Amniotic stem cell (primary cell): ENCODE results near the gene BRICD5.

ENCODE experiments used
- DNase-seq: peaks from one replicate; lab custom pipeline; 2025; lab: John Stamatoyannopoulos, UW

The BRICD5 gene

DNA sequence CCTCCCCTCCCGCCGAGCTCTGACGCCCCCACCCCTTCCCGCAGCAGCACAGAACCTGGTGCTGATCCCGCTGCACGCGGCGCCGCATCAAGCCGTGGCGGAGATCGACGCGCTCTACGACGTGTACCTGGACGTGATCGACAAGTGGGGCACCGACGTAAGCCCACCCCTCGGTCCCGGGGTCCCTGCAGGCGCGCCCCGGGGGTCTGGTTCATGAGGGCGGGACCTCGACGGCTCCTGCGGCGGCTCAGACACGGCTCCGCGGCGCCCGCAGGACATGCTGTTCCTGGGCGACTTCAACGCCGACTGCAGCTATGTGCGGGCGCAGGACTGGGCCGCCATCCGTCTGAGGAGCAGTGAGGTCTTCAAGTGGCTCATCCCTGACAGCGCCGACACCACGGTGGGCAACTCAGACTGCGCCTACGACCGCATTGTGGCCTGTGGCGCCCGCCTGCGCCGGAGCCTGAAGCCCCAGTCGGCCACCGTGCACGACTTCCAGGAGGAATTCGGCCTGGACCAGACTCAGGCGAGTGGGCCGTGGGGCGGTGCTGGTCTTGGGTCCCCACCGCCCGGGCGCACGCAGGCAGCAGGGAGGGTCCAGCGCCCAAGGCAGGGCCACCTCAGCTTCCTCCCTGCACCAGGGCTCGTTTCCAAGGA is 27.0 kb upstream of the BRICD5 start:
- DNase-seq = no peak

DNA sequence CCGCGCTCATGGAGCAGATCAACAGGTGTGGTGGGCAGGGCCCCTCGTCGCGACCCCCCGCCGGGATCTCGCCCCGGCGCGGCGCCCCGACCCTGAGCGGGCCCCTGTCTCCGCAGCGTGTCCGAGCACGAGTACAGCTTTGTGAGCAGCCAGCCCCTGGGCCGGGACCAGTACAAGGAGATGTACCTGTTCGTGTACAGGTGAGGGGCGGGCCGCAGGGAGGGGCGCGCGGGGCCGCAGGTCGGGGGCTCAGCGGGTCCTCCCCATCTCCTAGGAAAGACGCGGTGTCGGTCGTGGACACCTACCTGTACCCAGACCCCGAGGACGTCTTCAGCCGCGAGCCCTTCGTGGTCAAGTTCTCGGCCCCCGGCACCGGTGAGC is 26.4 kb upstream of the BRICD5 start:
- no peak for DNase-seq

DNA sequence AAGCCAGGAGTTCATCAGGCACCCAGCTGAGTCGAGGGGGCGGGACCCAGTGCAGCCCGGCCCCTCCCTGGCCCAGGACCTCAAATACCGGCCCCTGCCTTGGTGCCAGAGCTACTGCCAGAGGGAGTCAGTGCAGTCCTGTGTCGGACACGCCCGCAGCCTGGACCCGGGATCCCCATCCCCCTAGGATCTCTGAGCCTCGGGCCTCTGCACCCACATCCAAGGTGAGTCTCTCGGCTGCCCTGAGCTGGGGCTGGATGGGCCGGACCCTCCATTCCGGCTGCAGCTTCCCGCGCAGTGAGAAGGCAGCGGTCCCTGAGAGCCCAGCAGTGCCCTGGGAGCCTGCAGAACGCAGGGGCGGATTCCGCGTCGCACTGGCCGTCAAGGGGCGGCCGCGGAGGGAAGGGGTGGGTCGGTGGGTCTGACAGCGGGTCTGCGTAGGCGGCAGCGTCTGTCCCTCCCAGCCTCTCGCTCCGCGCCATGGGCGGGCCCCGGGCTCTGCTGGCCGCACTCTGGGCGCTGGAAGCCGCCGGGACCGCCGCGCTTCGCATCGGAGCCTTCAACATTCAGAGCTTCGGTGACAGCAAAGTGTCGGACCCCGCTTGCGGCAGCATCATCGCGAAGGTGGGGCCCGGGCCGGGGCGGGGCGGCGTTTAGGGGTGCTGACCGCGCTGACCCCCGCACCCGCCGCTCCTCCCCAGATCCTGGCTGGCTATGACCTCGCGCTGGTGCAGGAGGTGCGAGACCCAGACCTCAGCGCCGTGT is 25.9 kb upstream of the BRICD5 start, which contains the start of gene DNASE1L2:
TSS of gene DNASE1L2 (plus strand) at position 108 of the 765 bp plus-strand sequence. CDS start at position 481, 373 bp downstream.
- DNase-seq = no peak

DNA sequence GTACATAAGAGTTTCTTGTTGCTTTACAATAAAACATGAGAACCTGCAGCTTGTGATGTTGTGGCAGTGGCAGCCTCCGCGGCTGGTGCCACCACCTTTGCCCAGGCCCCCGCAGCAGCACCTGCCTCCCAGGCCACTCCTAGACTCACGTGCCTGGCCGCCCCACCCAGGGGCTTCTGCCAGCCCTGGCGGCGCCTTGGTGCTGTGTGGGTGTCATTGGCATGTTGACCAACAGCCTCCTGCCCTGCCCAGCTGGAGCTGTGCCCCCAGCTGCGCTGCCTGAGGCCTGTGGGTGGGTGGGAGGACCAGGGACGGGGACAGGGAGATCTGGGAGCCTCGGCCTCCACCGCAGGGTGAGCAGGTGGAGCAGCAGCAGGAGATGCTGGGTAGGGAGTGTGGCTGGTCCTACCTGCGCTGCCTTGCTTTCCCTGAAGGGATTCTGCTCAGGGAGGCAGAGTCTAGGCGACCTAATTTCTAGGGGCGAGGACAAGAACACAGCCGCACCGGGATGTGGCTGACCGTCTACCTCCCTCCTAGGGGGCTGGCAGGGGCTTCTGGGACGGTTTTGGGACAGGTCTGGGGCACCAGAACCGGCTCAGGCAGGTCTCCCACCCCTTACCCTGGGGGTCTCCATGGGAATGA is 25.2 kb upstream of the BRICD5 start:
- DNase-seq = no peak

DNA sequence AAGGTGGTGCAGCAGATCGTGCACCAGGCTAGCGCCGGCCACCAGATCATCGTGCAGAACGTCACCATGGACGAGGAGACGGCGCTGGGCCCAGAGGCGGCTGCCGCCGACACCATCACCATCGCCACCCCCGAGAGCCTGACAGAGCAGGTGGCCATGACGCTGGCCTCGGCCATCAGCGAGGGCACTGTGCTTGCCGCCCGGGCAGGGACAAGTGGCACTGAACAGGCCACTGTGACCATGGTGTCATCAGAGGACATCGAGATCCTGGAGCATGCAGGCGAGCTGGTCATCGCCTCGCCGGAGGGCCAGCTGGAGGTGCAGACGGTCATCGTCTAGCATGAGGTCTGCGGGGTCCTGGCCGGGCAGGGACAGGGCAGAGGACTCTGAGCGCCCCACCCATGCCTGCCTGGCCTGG is 24.6 kb upstream of the BRICD5 start:
- DNase-seq = no peak

DNA sequence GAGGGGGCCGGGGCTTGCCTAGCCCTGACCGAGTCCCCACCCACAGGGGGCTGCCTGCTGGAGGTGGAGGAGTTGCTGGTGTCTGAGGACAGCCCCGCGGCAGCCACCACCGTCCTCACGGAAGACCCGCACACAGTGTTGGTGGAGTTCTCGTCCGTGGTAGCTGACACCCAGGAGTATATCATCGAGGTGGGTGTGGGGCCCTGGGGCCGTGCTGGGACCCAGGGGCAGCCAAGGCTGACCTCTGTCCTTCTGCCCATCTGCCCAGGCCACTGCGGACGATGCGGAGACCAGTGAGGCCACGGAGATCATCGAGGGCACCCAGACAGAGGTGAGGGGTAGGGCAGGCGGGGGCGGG is 24.1 kb upstream of the BRICD5 start:
- no peak for DNase-seq

DNA sequence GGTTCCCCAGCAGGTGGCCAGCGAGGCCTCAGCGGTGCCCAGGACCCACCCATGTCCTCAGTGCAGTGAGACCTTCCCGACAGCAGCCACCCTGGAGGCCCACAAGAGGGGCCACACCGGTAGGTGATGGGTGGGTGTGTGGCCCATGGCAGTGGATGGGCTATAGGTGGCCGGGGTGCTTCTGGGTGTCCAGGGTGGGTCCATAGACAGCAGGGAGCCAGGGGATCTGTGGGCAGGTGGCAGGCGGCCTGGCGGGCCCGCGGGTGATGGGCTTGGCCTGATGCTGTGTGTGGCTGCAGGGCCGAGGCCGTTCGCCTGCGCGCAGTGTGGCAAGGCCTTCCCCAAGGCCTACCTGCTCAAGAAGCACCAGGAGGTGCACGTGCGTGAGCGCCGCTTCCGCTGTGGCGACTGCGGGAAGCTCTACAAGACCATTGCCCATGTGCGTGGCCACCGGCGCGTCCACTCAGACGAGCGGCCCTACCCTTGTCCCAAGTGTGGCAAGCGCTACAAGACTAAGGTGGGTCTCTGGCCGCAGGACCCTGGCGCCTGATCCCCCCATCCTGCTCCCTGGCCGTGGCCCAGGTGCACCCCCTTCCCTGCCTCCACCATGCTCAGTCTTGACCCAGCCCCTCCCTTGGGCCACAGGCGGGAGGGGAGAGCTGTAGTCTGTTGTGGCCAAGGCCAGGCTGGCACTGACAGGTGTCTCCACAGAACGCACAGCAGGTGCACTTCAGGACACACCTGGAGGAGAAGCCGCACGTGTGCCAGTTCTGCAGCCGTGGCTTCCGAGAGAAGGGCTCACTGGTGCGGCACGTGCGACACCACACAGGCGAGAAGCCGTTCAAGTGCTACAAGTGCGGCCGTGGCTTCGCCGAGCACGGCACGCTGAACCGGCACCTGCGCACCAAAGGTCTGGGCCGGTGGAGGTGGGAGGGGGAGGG is 23.5 kb upstream of the BRICD5 start:
- DNase-seq = no peak

DNA sequence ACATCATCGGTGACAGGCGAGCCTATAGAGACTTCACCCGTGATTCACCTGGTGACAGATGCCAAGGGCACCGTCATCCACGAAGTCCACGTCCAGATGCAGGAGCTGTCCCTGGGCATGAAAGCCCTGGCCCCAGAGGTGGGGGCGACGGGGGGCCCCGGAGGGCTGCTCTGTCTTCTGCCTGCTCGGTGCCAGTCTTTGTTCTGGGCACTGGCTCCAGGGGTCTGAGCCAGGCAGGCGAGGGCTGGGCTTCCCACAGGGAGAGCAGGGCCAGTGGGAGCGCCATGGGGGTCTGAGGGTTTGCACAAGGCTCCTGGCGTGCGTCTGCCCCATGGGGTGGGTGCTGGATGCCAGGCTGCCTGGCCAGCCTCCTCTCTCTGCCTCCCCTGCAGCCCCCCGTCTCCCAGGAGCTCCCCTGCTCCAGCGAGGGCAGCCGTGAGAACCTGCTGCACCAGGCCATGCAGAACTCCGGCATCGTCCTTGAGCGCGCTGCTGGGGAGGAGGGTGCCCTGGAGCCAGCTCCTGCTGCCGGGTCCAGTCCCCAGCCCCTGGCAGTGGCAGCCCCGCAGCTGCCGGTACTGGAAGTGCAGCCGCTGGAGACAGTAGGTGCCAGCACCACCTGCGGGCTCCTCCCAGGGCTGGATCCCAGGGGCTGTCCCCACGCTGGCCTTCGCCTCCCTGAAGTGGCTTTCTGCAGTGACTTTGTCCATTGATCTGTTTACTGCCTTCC is 22.5 kb upstream of the BRICD5 start:
- DNase-seq = no peak

DNA sequence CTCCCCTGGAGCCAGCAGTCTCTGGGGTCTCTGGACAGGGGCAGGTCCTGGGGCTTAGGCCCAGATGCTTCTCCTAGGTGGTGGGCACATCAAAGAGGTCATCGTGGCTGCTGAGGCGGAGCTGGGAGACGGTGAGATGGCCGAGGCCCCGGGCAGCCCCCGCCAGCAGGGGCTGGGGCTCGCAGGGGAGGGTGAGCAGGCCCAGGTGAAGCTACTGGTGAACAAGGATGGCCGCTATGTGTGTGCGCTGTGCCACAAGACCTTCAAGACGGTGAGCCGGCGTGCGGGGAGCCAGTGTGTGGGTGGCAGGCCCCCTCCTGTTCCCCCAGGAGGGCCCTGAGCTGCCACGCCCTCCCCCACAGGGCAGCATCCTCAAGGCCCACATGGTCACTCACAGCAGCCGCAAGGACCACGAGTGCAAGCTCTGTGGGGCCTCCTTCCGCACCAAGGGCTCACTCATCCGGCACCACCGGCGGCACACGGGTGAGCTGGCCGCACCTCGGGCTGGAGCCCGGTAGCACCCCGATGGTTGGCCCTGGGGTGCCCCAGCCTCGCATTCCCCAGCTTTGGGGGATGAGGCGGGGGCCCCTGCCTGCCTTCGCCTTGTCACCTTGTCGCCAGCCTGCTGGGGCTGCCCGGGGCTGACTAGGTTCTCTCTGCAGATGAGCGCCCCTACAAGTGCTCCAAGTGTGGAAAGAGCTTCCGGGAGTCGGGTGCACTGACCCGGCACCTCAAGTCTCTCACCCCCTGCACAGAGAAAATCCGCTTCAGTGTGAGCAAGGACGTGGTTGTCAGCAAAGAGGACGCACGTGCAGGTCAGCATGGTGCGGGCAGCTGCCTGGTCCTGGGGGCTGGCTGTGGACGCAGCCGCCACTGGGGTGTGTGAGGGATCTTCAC is 21.7 kb upstream of the BRICD5 start:
- no peak for DNase-seq

DNA sequence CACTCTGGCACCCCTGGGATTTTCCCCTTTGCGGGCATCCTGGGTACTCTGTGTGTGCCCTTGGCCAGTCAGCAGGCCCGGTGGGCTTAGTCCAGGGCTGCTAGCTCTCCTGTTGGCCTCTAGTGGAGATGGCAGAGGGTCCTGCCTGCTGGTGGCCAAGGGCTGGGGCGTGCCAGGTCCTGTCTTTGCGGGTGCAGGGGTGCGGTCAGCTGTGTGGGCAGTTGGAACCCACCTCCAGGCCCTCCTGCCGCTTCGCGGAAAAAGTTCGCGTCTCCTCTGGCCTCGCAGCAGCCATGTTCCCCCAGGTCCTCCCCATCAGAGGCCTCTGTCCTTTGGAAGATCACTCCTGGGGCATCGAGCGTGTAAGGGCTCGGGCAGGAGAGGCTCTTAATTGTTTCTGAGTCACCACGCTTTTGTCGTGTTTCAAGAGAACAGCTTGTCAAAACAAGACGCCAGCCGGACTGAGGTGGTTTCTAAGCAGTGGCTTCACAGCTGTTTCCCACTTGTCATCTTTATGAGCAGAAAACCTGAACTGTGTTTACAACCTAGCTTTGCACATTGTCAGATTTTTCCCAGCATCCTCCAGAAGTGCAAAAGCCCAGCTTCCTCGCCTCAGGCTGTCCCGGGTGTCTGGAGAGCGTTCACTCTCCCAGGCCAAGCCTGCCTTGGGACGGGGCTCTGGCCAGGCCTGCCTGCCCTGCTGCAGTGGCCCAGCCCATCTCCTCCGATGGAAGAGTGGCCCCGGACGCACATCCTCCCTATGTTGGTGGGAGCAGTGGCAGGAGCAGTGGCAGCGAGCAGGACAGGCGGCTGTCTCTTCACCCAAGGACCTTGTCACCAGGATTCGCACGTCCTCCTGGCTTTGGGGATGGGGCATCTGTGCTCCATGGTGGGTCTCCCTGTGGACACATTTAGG is 20.6 kb upstream of the BRICD5 start:
- no peak for DNase-seq

DNA sequence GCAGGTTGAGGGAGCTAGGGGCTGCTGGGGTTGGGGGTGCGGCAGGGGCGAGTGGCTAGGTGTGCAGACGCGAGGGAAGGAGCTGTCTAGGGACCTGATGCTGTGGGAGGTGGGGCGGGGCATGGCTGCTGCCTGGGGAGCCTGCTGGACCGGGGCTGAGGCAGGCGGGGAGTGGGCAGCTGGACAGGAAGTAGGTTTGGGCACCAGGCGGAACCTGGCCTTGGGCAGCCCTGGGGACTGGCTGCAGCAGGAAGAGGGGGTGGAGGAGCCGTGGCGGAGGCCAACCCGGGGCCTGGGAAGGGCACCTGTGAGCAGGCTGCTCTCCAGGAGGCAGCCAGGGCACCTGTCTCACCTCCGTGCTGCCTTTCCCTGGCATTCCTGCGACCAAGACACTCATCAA is 19.7 kb upstream of the BRICD5 start:
- no peak for DNase-seq

DNA sequence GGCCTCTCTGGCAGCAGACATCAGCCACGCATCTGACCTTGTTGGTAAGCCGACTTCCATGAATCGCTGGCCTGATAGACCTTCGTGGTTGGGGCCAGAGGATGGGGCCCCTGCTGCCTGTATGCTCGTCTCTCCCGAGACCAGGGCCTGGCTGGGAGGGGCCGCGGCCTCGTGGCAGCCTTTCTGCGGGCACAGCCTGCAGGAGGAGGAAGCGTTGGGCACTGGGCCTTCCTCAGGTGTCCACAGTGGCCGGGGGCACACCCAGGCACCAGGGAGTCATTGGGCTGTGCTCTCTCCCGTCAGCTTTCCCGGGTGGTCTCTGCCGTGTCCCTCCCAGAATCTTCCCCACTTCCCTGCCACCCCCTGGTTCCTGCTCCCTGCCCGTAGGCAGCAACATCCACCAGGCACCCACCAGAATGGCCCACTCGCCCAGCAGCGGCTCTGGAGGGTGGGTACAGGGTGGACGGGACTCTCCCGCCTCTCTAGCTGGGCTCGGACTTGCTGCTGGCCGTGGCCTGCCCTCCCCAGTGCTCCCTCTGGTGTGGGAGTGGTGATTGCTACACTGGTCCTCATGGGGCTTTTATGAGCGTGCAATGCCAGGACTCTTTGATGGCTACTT is 19.1 kb upstream of the BRICD5 start:
- DNase-seq = no peak

DNA sequence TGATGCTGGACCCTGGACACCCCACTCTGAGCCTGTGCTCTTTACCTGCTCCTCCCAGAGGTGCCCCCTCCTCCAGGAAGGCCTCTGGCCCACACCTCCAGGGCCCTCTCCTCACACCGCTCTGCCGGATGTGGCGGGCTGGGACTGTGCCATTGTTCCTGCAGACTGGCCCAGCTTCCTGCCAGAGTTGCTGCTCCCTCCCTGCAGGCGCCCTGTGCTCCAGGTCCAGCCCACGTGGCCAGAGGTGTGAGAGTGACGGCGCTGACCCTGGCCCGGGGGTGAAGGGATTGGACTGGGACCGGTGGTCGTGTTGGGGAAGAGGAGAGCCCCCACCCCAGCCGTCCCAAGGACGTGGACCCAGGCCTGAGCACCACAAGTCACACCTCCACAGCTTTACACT is 18.4 kb upstream of the BRICD5 start:
- no peak for DNase-seq

DNA sequence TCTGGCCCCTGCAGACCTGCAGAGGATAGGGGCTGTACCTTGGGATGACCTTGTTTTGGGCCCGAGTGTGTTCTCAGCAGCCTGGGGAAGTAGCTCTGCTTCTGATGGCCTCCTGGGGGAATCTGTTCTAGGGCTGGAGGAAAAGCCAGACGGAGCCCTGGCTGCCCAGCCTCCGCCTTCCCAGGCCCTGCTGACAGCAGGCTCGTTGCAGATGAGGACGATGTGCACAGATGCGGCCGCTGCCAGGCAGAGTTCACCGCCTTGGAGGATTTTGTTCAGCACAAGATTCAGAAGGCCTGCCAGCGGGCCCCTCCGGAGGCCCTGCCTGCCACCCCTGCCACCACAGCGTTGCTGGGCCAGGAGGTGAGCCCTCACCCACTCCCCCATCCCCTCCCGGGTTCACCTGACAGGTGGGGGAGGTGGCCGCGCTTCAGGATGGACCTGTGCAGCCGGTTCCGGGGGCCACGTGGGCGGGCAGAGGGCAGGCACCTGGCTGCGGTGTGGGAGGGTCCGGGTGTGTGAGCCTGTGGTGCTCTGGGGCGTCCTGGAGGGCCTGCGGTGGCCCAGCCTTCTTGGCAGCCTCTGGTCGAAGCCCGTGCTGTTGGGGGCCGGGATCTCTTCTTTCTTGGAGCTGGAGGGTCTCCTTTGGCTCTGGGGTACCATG is 17.6 kb upstream of the BRICD5 start:
- no peak for DNase-seq

DNA sequence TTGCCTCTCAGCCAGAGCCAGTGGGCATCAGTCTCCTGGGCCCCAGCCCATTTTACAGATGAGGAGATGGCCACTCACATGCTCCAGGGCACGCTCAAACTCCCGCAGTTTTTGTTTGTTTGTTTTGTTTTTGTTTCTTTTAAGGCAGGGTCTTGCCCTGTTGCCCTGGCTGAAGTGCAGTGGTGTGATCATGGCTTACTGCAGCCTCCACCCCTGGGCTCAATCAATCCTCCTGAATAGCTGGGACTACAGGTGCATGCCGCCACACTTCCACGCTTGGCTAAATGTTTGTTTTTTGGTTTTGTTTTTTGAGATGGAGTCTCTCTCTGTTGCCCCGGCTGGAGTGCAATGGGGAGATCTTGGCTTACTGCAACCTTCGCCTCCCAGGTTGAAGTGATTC is 16.3 kb upstream of the BRICD5 start:
- DNase-seq = no peak

DNA sequence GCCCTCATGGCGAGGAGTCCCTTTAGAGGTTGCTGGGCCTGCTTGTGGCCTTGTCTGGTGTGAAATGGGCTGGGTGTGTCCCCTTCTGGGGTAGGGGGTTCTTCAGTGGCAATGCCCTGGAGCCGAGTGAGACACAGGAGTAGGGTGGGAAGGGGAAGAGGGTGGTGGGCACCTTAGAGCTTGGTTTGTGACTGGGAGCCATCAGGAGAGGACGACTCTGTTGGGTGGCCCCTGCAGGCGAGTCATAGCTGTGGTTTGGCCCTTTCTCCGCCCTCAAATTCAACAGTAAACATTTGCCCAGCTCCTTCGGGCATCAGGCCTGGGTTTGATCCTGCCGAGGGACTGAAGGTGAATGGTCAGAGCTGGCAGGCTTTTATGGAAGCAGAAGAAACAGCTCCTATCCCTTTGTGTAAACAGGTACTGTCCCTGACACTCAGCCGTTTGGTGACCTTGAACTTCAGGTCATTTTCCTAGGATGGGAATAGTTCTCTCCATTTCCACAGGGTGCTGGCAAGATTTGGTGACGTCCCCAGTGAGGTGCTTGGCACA is 15.7 kb upstream of the BRICD5 start:
- DNase-seq = no peak

DNA sequence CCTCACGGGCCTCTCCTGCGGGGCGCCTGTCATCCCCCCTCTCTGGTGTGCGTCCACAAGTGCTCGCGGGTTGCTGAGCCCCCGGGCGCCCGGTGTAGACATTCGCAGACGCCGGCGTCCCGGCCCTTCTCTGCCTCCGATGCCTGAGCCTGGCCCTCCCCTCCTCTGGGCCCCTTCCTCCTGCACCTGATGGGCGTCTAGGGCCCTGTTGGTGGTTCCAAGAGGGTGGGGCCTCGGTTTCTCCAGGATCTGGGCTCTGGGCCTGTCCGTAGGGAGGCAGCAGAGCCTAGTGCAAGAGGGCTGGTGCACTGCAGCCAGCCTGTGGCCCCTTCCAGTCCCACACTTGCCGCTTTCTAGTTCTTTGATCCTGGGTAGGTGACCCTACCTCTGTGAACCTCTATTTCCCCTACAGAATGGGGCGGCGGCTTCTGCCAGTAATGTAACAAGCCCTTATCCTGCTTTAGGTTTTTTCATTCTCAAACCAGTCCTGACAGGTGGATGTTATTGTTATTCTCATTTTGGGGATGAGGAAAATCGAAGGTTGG is 13.4 kb upstream of the BRICD5 start:
- no peak for DNase-seq
